ENCODE data around the gene GOLIM4. TPM values are rescaled to one million over a fixed set of nuclear protein-coding genes. Genes with fewer than 3 reads are reported as not detected.

Gene GOLIM4
- total and polyA plus RNA-seq, 2 of the 13 experiments (the other 11 are each of a cell fraction or from before 2014, with no cell fraction given) = 10.9 to 47.7 TPM

DNA sequence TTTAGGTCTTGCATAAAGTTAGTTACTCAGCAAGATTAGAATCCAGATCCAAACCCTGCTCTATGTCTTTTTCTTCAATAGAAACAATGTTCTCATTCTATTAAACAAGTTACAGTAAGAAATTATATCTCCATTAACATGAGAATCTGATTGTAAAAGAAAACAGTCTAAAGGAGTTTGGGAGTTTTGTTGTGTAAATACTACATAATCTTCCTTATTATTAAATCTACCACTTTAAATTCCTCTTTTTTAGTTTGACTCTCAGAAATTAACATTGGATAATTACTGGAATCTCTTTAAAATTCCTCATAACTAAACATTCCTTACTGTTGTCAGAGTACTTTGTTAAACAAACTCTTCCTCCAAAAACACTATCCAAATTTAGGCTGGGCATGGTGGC, 1.7 kb upstream of the GOLIM4 start (continued):
- TF ChIP-seq ZBED4 (CRISPR knock-in tag; IDR thresholded peaks at IDR 0.05; ENCODE audit: borderline replicate concordance) = no peak
- no peak for TF ChIP-seq ZNF512 (CRISPR knock-in tag; IDR thresholded peaks at IDR 0.05)
- TF ChIP-seq, protein P1, sequence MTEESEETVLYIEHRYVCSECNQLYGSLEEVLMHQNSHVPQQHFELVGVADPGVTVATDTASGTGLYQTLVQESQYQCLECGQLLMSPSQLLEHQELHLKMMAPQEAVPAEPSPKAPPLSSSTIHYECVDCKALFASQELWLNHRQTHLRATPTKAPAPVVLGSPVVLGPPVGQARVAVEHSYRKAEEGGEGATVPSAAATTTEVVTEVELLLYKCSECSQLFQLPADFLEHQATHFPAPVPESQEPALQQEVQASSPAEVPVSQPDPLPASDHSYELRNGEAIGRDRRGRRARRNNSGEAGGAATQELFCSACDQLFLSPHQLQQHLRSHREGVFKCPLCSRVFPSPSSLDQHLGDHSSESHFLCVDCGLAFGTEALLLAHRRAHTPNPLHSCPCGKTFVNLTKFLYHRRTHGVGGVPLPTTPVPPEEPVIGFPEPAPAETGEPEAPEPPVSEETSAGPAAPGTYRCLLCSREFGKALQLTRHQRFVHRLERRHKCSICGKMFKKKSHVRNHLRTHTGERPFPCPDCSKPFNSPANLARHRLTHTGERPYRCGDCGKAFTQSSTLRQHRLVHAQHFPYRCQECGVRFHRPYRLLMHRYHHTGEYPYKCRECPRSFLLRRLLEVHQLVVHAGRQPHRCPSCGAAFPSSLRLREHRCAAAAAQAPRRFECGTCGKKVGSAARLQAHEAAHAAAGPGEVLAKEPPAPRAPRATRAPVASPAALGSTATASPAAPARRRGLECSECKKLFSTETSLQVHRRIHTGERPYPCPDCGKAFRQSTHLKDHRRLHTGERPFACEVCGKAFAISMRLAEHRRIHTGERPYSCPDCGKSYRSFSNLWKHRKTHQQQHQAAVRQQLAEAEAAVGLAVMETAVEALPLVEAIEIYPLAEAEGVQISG (CRISPR knock-in tag; IDR thresholded peaks at IDR 0.05) = no peak
- TF ChIP-seq KLF15 (CRISPR knock-in tag; IDR thresholded peaks at IDR 0.05; ENCODE audit: borderline replicate concordance) = no peak
- no peak for TF ChIP-seq MYC (CRISPR knock-in tag; IDR thresholded peaks at IDR 0.05; ENCODE audit: borderline replicate concordance)
- TF ChIP-seq SIX4 (CRISPR knock-in tag; IDR thresholded peaks at IDR 0.05) = no peak

Data from HepG2 (cell line).